T follicular helper cell (primary cell): ENCODE results near the gene SPON1.

Experiments
- DNase-seq: peaks from one replicate; pipeline ENCODE4 v3.0.0-alpha.2; 2020; ENCODE audit warnings: low read depth

Gene SPON1

DNA sequence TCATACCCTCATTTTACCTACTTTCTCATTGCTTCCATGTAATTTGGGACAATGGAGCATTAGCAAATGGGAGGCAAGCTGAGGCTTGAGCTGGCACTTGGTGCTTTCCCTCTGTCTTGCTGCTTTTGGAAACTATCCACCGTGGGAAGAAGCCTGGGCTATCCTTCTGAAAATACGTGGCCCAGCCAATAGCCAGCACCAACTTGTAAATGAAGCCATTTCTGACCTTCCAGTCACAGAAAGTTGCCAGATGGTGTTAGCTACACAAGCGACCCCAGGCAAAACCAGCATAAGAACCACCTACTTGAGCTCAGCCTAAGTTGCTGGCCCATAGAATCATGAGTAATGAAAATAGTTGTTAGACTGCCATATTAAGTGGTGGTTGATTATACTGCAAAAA, 18.5 kb upstream of the SPON1 start:
- DNase-seq, result no peak

DNA sequence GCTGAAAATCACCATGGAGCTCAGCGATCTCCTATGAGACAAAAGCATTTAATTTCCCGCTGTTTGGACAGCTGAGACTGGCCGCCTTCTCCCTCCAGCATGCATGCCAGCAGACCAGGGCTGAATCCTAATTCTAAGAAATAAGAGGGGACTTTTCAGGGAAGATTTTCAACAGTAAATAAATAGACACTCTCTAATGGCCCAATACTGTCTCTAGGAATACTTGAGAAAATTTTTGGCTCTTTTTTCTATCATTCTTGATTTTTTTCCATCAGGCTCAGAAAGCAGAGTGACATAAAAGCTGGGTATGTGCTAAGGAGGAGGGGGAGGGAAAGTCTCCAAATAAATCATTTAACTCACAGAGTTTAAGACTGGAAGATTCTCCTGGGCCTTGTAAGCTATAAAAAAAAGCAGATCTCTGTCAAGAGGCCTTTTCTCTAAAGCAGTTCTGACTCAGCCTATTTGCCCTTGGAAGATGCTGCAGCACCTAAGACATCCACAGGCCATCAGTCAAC, 17.6 kb upstream of the SPON1 start:
- DNase-seq, result no peak

DNA sequence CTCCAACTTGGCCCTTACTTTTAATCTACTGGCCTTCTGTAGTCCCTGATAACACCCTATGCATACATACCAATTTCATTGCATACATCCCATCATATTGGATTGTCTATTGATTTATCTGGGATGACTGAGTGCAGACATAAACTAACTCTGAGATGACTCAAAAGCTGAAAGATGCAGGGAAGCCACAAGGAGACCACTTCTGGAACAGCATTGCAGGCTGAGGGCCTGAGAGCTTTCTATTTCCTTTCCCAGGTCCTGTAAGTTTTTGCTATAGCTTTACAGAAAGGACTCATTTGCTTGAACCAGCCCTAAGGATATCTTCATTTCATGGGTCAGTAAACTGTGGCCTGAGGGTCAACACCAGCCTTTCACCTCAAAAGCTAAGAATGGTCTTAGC, 15.1 kb upstream of the SPON1 start:
- DNase-seq, result no peak

DNA sequence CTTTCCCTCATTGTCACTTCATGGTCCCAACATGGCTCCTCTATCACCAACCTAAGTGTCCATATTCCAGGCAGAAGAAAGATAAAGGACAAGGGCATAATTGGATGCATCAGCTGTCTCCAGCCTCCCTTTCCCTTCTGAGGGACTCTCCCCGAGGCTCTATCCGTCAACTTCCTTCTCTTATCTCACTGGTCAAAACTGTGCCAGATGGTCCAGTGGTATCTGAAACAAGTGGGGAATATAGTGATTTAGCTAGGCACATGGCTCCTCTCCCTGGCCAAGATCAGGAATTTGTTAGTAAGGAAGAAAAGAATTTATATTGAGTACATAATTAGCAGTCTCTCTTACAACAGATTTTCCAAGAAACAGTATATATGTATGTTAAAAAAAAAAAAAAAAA, 12.6 kb upstream of the SPON1 start:
- DNase-seq, result no peak

DNA sequence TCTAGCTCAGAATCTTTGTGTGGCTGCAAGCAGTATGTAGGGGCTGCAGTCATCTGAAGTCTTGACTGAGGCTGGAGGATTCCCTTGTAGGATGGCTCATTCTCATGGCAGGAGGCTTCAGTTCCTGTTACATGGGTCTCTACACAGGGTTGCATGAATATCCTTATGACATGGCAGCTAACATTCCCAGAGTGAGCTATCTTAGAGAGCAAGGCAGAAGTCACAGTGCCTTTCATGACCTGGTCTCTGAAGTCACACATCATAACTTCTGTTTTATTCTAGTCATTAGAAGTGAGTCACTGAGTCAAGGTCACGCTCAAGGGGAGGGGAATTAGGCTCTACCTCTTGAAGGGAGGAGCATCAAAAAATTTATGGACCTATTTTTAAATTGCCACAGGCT, 10.3 kb upstream of the SPON1 start:
- DNase-seq, result no peak

DNA sequence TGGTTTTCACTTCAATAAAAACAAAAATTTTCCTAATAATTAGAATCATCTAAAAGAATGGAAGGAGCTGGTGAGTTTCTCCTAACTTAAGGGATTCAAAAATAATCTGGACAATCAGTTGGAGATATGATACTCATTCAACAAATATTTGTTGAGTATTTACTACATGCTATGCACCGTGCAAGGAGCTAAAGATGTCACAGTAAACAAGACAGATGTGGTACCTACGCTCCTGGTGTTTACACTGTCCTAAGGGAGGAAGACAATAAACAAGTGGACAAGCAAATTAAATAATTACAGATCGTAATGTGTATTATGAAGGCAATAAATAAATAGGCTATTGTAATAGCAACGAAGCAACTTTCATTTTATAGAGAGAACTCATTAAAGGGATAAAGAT, 9.9 kb upstream of the SPON1 start:
- no peak for DNase-seq

DNA sequence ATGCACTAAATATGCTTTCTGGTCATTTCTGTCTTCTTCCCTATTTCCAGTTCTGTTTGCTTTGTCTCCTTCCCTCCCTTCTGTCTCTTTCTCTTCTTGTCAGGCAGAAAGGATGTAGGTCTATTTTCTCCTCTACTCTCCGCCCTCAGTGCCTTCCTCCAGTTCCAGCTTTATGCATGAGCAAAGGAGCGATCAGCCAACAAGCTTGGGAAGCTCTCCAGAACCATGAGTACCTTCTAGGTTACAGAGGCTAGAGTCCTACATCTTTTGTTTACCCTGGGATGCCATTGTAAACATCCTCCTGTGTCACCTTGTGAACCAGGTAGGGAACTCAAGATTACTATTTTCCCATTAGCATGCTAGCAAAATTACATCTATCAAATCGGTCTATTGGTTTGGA, 7.9 kb upstream of the SPON1 start:
- no peak for DNase-seq

DNA sequence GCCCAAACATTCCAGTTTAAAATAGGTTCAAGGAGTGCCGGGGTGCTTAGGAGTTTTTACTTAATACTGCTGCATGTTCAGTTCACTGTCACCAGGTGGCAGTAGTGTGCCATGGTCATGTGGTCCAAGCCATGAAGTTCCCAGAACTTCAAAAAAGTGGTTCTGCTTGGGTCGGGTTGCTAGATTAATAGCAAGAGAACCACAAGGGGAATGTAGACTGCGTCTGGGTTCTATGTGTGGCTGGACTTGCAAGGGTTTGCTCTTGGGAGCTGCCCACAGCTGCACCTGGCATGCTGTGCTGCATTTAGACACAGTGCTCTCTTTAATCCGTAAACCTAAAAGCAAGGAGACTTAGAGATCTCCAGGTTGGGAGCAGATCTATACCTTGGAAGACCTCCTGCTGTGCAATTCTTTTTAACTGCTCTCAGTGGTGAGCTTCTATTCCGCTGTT, 6.5 kb upstream of the SPON1 start:
- DNase-seq, result peak; percentile 38

DNA sequence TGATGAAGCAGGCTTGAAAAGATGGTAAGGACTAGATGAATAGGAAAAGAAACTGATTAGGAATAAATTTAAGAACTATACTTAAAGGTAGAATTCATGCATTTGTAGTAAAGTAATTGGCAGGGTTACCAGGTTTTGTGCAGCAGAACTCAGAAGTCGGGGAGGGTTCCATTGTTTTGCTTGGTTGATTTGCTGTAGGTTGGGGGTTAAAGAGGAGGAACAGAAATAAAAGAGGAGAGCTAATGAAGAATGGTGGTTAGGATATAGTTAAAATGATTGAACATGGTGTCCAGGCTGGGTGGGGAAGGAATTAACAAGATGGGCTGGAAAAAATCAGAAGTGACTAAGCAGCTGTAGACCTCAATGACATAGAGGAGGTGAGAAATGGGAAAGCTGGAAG, 5.5 kb upstream of the SPON1 start:
- DNase-seq, result no peak

DNA sequence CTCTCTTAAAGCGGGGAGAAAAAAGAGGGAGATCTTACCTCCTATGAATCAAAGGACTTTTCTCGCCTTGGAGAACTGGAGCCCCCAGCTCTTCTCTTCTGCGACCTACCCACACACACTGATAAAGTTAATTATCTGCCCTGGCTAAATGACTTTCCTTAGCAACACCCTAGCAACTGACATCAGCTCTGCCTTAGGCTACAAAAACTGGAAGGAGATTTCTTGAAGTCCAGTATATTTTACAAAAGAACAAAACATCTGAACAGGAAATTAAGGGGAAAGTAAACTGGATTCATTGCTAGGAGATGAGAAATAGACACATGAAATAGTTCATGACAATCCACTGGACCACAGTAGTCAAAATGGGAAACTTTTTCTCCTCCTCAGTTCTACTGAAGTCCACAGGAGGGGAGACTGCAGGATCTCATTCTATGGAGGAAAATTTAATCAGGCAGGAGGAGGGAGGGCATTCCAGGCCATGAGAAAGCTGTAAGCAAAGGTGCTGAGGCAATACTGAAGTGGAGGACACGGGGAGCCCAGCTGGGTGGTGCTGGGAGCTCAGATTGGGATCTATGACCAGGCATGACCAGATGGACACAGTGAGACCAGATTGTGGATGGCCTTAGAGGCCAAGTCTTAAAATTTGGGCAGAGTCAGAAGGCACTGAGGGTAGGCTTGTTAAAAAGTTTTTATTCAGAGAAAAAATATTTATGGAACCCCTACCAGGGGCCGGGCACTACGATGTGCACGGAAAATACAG, 3.7 kb upstream of the SPON1 start:
- no peak for DNase-seq

DNA sequence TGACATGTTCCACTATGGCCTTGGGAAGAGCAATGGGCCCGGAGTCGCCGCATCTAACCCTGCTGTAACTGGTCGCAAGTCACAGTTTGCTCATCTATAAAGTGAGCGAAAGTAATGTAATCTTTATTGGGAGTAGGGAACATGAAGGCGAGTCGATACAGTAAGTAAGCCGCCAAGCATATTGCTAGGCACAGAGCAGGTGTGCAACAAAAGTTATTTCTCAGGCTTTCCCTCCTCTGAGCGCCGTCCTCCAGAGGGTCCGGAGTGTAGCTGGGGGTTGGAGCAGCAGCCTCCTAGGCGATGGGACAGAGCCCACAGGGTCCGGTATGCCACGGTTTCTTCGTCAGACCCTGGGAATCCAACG, 343 bp upstream of the SPON1 start:
- DNase-seq, result no peak

DNA sequence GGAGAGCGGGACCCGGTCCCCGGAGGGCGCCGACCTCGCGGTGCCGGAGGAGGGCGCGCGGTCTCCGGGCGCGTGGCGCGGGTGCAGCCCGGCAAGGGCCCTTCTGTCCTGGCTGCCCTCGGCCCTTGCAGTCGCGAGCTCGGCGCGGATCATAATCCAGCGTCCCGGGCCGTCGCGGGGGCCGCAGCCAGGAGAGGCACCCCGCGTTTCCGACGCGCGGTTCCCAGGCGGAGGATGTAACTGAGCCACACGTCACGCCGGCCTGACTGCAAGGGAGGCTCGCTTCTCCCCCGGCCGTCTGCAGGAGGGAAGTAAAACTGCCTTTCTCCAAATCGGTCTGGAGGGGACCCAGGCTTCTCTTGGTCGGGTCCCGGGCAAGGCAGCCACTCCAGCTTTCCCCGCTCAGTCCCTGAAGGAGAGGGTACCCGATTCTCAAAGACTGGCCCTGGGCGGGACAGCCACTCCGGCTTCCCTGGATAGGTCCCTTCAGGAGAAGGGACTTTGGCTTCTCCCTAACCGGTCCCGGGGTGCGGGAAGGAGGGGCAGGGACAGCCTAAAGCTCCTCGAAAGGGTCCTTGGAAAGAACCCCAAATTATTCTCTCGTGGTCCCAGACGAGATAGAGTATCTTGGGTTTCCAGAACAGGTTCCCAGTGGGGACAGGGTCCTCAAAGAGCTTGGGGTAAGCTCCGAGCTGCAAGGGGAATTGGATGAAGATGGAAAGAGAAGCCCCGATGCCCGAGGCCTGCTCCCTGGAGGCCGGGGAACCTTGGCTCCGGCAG, 836 bp downstream of the SPON1 start:
- no peak for DNase-seq

DNA sequence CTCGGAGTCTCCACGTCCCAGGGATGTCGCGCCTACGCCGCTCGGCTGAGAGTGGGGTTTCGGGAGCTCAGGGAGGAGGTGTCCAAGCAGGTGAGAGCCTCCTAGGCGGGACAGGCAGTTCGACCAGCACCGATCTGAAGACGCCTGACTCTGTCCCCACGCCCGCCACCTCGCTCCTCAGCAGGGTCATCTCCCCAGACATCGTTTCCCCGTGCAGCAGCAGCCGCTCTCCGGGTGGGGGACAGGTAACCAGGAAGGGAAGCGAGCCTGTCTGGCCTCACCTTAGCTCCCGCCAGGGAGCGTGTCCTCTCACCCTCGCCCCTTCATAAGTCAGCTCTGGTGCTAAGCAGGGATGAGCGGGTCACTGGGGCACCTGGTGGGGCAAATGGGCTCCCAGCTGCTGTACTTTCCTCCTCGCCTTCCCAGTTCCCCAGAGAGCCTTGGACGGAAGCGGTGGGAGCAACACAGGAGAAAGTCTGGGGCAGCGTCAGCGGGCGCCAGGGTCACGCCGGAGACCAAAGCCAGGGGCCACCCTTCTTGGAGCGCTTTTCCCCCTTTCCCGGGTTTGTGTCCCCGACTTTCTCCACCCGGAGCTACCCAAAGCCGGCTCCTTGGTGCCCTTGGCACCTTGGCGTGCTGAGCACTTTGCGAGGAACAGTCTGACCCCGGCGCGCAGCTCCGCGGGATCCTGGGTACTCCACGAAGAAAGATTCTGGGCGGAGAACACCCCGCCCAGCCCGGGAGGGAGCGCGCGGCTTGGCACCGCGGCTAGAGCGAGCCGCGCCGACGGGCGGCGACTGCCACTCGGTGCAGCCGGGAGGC, 1.6 kb downstream of the SPON1 start:
- no peak for DNase-seq

DNA sequence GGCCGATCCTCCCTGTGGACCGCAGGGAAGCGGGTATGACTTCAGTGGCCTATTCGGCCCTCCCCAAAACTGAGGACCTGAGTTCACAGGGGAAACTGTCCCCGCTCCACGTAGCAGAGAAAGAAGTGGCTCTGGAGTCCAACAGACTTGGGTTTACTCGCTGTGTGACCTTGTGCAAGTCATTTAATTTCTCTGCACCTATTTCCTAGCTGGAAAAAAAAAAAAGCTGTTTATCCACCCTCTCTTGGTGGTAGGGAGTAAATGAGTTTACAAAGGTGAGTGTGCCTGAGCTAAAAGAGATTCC, 2.2 kb downstream of the SPON1 start:
- DNase-seq, result no peak

DNA sequence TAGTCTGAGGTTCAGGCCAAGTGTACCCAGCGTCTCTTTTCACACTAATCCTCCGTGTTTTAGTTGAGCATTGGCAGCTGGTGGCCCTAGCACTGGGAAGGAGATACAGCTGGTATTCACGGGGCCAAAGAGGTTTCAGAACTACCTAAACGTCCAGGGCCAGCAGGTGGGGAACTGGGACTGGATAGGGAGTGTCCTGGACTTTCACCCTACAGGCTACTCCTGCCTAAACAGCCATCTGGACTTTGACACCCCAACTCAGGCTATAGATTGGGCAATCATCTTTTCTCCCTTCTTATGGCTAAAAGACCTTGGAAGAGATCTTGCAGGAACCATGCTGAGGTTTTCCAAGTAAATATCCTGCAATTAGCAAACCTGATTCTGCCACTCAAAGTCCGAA, 2.8 kb downstream of the SPON1 start:
- DNase-seq, result no peak

DNA sequence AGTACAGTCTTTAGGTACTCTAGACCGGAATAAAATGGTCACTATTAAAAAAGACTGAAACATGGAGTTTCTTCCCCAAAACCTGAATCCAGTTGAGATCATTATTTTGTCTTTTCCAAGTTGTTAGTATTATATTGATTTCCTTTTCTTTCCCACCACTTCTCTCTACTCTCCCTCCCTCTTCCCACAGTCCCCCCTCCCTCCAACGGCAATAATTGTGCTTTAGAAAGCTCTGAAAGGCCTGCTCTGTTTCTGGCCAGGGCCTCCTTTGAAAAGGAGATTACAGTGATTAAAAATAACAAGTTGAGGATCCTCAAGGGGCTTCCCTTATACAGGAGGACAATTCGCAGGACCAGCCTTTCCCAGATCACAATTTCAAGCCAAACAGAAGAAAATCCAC, 3.5 kb downstream of the SPON1 start:
- no peak for DNase-seq

DNA sequence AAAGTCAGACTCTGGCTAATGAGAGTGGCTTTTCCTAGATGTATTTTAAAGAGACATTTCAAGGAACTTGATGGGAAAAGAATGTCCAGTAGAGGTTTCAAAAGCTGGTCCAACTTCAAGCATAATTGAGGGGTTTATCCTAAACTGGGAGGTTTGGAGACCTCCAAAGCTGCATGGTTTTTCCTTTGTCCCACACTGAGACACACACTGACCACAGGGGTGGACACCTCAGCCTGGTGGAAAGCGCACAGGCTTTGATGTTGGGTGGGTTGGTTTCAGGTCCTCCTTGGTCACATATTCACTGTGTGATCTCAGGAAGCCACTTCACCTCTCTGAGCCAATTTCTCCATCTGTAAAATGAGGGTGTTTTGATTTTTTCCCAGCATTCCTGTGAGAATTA, 4.0 kb downstream of the SPON1 start:
- no peak for DNase-seq

DNA sequence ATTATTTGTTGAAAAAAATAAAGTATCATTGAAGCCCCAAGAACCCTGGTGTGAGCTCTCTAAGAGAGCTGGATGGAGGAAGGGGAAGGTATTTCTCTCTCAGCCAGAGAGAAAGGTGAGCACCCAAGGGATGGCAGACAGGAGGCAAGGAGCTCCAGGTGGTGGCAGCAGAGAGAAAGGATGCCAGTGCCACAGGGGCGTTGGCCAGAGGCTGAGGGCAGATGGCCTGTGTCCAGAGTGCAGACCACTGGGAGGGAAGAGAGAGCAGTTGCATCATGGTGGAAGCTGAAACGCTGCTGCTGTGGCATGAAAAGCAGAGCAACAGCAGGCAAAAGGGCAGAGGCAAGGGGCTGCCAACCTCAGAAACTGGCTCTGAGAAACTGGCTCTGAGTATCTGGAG, 8.5 kb downstream of the SPON1 start:
- DNase-seq, result no peak

DNA sequence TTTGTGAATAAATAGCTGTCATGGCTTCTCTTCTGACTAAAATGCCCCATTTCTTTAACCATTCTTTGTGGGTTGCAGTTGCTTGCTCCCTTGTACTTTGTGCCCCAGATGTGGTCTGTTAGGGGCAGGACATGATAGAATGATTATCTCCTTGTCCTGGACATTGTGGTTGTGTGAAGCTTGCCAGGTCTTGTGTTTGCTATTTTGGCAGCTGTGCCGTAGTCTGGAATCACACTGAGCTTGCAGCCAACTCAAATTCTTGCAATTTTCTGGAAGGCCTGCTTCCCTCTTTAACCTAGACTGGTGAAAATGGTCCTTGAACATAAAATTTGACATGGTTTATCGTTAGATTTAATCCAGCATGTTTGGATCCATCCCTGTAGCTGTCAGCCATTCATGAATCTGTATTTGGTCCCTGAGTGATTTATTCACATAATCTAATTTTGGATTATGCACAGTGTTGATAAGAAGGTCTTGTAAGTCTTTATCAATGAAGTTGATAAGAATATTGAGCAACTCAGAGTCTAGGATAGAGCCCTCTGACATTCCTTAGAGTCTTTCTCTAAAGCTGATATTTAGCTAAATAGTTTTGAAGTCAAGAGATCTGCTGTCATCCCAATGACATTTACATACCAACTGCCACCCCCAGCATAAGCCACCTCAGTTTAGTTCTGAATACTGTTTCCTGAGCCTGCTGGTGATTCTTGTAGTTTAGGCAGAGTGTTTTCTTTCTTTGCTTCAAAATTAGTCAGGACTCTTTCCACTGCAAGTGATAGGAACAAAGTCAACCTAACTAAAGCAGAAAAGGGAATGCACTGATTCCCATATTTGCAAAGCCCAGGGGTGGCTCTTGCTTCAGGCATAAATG, 9.8 kb downstream of the SPON1 start:
- no peak for DNase-seq

DNA sequence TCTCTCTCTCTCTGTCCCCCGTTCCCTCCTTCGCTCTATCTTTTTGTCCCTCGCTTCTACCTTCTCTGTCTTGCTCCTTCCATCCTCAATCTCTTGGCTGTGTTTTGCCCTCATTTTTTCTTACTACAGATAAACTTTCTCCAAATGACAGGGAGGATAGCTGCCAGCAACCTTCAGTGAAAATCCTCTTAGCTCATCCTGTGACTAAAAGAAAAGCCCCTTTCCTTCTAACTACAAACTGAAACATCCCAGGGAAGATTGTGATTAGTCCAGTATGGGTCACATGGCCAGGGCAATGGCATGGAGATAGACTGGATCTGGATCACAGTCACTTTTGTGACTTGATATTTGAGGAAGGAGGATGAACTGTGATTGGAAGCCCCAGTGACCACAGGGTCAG, 10.4 kb downstream of the SPON1 start:
- no peak for DNase-seq

DNA sequence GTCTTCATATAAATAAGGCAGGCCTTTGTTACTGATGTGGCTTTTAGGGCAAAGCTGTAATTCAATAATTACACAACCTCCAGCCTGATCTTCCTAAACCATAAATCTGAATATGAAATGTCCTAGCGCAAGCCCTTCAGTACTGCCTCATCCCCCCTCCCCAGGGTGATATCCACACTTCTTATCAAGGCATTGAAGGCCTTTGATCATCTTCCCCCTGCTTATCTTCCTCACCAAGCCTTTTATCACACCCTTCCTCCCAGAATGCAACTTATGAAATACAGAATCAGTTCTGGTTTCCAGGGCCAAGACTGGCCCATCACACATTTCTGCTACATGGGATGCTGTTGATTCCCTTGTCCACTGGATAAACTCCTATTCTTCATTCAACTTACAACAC, 12.1 kb downstream of the SPON1 start:
- DNase-seq, result no peak
